ENCODE measurements around the gene APOL1.
"Not testable (repeated sequence)": the region's sequence is repeated elsewhere in the genome, so short reads cannot be mapped to it uniquely, and the experiment has no call there.

APOL1 gene, protein sequence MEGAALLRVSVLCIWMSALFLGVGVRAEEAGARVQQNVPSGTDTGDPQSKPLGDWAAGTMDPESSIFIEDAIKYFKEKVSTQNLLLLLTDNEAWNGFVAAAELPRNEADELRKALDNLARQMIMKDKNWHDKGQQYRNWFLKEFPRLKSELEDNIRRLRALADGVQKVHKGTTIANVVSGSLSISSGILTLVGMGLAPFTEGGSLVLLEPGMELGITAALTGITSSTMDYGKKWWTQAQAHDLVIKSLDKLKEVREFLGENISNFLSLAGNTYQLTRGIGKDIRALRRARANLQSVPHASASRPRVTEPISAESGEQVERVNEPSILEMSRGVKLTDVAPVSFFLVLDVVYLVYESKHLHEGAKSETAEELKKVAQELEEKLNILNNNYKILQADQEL

DNA sequence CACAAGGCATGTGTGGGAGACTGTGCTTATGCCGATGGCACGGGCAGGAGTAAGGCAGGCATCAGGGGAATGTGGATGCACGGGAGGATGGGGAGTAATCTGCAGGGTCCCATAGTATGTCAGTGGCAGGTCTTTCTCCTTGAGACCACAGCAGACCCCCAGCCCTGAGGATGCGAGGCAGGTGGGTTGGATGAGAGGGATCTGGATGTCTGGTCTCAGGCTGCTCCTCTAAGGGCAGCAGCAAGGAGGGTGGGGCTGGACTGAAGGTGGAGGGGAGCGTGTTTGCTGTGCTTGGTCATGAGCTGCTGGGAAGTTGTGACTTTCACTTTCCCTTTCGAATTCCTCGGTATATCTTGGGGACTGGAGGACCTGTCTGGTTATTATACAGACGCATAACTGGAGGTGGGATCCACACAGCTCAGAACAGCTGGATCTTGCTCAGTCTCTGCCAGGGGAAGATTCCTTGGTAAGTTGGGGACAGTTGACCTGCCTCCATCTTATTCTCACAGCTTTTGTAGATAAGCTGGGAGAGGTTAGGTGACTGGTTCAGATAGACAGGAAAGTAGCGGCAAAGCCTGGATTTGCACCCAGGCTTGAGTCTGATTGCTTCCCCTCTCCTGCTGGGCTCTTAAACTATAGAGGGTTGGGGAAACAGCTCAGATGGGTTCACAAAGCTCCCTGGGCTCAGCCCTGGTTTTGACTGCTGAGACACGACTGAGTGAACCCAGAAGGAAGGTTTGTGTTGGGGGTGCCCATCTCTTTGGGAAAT lies at the start of gene APOL1:
TSS of gene APOL1 (plus strand) at position 380 of the 769 bp plus-strand sequence. CDS start 1,823 bp downstream, outside the sequence.
- no peak for FAIRE-seq

- not testable (repeated sequence) for FAIRE-seq
Observed at GRCh38 chr22:36203441-36203840, 49.5 kb upstream of the APOL1 start.

DNA sequence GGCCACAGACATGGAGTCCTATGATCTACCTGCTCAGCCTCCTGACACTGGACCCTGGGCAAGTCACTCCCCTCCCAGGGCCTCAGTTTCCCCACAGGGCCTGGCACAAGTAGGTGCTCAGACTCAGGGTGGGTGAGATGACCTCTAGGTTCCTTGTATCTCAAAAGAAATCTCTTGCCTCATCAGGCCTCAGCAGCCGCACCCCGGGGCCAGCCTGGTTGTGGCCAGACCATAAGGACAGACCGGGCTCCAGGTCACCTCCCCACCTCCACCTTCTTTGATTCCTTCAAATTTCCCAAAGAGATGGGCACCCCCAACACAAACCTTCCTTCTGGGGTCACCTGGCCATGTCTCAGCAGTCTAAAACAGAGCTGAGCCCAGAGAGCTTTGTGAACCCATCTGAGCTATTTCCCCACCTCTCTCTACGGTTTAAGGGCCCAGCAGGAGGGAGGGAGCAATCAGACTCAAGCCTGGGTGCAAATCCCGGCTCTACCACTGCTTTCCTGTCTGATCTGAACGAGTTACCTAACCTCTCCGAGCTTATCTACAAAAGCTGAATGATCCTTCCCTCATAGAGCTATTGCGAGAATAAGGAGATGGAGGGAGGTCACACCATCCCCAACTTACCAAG lies 48.8 kb upstream of the APOL1 start:
- FAIRE-seq, result no peak

GRCh38 chr22:36204632-36205015 lies 48.3 kb upstream of the APOL1 start:
- FAIRE-seq, result no peak

DNA sequence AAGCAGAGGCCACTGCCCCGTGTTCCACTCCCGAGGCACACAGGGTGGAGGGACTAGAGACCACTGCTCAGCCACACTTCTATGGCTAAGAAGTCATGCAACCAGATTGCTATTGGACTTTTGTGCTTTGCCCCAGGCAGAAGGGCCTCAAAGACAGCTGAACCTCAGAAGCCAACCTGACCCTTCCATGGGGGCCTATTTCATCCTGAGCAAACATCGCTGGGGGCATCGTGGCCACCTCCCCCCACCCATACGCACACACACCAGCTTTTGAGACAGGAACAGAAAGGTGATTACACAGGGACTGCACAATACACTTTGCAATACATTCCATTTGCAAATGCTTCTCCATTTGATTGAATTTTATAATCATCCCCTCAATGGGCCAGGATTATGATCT lies 47.4 kb upstream of the APOL1 start:
- FAIRE-seq, result not testable (repeated sequence)

DNA sequence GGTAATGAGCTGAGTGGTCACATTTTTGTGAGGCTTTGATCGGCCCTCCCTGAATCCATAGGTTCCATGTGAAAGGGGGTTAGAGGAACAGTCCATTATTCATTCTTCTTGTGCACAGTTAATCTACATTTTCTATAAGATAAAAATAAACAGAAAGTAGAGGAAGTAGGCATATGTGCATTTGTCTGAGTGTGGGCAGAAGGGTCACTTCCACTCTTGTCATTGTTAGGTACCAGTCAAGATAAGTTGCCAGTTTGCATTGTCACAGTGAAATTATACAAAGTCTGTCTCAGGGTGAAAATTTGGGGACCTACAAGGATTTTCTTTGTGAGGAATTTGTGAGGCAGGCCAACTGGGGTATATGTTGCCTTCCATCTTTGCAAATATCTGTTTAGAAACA lies 46.7 kb upstream of the APOL1 start:
- FAIRE-seq, result no peak

DNA sequence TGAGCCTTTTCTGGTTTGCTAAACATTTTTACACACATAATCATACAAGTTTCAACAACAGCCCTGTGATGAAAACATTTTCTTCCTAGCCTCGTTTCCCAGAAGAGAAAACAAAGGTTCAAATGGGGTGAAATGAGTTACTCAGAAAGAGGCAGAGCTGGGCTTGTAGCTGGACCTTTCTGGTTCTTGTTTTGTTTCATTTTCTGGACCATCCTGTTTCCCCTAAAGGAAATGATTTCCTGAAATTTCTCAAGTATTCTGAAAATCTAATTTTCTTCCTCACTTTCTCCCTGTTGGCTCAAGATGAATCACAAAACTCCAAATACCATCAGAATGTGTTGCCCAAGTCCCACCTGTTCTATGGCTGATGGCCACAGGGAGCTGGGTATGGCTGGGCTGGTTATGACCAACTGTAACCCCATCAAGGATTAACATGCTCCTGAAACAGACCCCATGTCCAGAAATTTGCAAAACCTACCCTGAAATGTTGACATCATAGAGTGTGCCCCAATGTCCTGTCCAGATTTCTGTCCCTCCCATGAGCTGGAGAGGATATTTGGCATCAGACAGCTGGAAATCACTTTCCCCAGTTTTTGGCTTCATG lies 44.7 kb upstream of the APOL1 start:
- no peak for FAIRE-seq

DNA sequence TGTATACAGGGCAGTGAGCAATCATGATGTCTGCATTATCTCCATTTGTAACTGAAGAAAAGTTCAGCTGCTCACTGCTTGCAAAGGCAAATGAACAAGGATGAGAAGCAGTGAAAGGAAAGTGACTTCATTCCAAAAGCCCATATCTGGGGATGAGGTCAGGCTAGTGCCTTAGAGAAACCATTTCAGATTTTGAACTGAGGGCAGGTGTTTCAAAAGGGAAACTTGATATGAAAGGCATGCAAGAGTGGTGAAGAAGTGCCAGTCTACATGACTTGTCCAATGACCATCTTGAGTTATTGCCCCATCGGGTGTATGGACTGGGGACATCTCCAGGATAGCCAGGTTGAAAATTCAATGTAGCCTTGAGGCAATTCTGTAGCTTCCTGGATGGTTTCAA lies 44.0 kb upstream of the APOL1 start:
- FAIRE-seq, result no peak

DNA sequence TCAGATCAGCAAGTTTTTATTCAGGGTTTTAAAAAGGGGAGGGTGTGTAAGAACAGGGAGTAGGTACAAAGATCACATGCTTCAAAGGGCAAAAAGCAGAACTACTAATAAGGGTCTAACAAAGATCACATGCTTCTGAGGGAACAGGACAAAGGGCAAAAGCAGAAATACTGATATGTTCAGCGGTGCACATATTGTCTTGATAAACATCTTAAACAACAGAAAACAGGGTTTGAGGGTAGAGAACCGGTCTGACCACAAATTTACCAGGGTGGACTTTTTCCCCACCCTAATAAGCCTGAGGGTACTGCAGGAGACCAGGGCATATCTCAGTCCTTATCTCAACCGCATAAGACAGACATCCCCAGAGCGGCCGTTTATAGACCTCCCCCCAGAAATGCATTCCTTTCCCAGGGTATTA lies 43.4 kb upstream of the APOL1 start:
- FAIRE-seq, result not testable (repeated sequence)

- FAIRE-seq, result no peak
Observed at GRCh38 chr22:36210224-36210623, 42.7 kb upstream of the APOL1 start.

- no peak for FAIRE-seq
Observed at GRCh38 chr22:36211237-36211861, 41.6 kb upstream of the APOL1 start.

DNA sequence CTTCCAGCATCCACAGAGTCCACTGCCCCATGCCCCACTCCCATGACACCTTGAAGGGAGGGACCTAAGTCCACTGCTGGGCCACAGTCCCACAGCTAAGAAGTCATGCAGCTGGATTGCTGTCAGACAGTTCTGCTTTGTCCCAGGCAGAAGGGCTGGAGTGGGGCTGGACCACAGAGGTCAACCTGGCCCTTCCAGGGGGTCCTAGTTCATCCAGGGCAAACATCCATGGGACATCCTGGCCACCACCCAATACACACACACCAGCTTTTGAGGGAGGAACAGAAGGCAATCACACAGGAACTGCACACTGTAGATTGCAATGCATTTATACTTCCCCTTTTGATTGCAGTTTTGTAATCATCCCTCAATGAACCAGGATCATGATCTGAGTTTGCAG lies 40.0 kb upstream of the APOL1 start:
- no peak for FAIRE-seq

DNA sequence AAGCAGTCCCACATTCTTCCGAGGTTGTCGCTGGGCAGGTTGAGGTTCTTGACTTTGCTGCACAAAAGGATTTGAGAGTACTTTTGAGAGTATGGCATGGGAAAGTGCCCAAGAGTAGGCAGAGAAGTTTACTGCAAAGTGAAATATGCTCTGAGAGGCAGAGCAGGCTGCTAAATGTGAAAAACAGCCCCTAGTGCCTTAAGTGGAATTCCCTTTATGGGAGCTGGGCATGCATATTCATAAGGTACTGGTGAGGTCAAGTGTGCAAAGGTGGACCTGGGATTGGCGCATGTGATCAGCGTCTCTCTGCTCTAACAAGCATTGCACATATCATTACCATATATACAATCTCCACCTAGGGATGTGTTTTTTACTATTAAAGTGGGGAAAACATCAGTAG lies 39.3 kb upstream of the APOL1 start:
- no peak for FAIRE-seq

DNA sequence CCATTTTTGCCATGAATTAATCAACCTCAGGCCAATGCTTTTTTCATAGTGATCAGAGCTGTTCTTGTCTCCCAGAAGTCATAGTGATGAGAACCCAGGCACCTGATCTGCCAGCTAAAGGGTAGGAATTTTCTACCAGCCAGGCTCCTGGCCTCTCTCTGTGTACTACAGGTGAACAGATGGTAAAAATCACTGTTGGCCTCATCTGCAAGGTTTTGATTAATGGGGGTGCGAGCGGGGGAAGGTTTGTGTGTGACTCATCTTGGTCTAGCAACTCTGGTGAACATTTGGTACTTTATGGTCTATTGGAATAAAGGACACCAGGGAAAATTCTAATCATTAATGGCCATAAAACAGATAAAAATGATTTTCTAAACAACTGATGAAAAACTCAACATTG lies 37.0 kb upstream of the APOL1 start:
- FAIRE-seq, result no peak

- no peak for FAIRE-seq
Observed at GRCh38 chr22:36218648-36219193, 34.2 kb upstream of the APOL1 start.

GRCh38 chr22:36220451-36220921 lies 32.4 kb upstream of the APOL1 start:
- FAIRE-seq, result no peak

GRCh38 chr22:36221799-36222751 lies 30.9 kb upstream of the APOL1 start:
- no peak for FAIRE-seq

GRCh38 chr22:36222887-36223450 lies 30.0 kb upstream of the APOL1 start:
- FAIRE-seq, result no peak

DNA sequence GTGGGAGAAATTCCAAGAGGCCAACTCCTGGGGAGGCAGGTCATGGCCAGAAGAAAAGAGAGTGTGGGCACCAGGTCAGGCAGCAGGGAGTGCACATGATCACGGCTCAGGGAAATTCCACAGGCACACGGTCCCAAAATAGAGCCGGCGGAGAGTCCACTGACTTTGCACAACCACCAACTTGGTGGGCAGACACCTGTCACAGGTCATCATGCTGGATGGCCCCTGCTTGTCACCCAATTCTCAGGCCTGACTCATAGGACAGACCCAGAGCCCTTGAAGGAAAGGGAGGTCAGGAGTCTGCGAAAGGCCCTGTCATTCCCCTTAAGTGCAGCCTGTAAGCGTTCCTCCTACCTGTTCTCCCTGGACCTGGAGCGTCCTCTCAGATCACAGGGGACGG lies 29.4 kb upstream of the APOL1 start:
- no peak for FAIRE-seq

GRCh38 chr22:36224245-36224644 lies 28.7 kb upstream of the APOL1 start:
- FAIRE-seq, result no peak
